Measurements from ENCODE around the gene KHDRBS2.
"Not testable (repeated sequence)": the region's sequence is repeated elsewhere in the genome, so short reads cannot be mapped to it uniquely, and the experiment has no call there.

GRCh38 chr6:61769446-61769845, 516.6 kb downstream of the KHDRBS2 start:
- not testable (repeated sequence) for TF ChIP-seq CTCF, EZH2phosphoT487, EZH2 (IDR thresholded peaks at IDR 0.05)

All from neural progenitor cell (in vitro differentiated cells).